ENCODE measurements around the gene MATR3.
"Not testable (repeated sequence)": the region's sequence is repeated elsewhere in the genome, so short reads cannot be mapped to it uniquely, and the experiment has no call there.

Gene MATR3, protein sequence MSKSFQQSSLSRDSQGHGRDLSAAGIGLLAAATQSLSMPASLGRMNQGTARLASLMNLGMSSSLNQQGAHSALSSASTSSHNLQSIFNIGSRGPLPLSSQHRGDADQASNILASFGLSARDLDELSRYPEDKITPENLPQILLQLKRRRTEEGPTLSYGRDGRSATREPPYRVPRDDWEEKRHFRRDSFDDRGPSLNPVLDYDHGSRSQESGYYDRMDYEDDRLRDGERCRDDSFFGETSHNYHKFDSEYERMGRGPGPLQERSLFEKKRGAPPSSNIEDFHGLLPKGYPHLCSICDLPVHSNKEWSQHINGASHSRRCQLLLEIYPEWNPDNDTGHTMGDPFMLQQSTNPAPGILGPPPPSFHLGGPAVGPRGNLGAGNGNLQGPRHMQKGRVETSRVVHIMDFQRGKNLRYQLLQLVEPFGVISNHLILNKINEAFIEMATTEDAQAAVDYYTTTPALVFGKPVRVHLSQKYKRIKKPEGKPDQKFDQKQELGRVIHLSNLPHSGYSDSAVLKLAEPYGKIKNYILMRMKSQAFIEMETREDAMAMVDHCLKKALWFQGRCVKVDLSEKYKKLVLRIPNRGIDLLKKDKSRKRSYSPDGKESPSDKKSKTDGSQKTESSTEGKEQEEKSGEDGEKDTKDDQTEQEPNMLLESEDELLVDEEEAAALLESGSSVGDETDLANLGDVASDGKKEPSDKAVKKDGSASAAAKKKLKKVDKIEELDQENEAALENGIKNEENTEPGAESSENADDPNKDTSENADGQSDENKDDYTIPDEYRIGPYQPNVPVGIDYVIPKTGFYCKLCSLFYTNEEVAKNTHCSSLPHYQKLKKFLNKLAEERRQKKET

DNA sequence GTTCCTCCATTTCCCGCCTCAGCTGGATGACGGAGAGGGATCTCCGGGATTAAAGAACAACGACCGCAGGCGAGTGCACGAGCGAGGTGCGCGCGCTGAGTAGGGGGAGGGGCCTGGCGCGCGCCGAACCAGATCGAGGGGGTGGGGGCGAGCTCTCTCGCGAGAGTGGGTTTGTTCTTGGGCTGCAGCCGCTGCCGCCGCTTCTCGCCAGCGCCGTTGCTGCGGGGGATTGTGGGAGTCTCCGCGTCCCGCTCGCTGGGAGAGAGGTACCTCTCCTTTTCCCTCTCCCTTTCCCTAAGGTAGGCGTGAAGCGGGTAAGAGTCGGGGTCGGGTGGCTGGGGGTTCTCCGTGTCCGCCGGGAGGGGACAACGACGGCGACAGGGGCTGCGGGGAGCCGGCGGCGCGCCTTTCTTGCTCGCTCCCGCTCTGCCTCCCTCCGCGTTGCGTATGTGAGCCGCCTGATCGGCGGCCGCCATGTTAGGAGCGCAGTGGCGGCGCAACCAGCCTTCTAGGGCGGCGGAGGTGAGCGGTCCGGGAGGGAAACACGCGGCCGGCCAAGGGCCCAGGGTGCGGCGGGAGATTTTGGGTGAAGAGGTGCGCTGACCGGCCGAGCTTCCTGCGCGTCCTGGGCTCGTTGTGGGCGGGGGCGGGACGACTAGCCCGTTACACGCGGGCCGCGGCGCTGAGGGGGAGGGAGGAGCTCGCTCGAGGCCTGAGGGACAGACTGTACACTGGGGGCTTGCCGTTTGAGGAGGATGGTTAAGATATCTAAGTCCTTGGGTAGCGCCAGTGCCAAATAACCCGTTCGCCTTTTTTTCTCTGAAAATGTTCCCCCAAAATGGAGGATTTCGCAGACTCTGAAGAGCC is at the start of gene MATR3:
MATR3 (plus strand) TSS at position 234 of the 867 bp plus-strand sequence. CDS start 13,676 bp downstream, outside the sequence.
- DNase-seq: peak; percentile 94

DNA sequence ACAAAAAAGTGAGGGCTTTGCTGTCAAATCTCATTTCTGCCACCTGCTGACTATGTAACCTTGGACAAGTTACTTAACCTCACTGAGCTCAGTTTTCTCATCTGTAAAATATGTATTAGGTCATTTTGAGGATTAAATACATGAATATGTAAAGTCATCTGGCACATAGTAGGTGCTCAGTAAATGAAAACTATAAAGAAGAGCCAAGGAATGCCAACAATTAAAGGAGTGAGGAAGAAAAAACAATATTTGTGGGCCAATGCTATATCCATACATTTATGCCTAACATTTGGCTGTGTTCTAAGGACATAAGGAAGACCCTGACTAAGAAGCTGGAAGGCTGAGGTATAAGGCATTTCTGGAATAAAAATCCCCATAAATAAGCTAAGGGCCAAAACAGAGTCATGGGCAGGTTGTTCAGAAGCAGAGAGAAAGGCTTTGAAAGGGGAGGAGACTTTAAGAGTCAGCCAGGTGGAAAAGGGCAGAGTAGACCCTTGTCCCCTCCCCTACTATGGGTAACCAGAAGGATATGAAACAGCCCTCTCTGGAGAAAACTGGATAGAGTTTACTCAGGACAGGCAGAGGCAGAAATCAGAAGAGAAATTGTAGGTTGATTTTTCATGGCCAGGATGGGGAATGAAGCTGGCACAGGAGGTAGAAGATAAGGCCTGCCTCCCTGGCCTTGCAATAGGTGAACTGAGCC is 47.8 kb upstream of the MATR3 start:
- DNase-seq: no peak

DNA sequence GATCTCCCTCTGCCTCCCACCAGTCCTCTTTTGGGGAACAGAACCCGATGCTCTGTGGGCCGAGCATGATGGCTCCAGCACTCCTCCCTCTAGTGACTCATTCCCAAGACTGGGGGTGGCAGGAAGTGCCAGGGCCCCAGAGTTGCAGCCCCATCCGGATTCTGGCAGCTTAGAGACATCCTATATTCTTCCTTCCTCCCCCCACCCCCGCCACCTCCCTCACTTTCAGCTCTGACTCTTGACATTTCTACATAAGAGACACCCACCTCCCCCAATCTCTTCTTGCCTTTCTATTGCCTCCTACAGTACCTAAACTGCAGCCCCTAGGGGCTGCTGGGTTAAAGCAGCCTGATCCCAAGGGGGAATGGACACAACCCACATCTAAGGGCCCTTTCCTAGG is 47.1 kb upstream of the MATR3 start:
- peak; percentile 43 for DNase-seq

DNA sequence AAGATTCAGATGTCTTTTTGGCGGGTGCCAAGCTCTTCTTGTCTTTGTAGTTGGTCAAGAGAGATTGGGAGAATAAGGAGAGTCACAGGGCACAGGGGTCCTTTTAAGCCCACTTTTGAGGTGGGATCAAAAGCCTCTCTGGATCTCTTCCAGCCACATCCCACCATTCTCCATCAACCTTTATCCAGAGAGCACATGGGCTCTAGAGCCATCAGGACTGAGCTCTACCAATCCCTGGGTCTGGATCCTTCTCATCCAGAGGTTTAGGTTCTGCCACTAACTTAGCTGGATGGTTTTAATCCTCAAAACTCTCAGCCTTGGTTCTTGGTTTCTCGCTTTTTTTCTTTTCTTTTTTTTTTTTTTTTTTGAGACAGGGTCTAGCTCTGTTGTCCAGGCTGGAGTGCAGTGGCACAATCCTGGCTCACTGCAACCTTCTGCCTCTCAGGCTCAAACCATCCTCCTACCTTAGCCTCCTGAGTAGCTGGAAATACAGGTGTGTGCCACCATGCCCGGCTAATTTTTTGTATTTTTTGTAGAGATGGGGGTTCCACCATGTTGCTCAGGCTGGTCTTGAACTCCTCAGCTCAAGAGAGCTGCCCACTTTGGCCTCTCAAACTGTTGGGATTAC is 44.6 kb upstream of the MATR3 start:
- DNase-seq: no peak

DNA sequence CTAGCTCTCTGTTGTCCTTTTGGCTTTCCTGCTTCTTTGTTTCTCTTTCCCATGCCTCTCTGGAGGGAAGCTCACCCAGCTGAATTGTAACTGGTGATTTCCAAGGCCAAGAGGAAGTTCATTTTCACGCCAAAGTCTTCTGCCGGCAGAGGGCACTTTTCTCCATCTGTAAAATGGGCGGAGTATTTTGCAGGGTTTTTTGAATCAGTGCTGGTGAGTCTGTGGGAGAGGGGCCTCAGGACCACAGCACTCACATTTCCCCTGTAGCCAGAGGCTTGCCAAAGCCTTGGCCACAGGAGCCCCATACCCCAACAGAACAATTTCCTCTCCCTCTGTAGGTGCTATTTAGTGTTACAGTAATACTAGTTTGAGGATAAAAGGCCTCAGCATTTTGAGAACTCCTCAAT is 42.3 kb upstream of the MATR3 start:
- no peak for DNase-seq

DNA sequence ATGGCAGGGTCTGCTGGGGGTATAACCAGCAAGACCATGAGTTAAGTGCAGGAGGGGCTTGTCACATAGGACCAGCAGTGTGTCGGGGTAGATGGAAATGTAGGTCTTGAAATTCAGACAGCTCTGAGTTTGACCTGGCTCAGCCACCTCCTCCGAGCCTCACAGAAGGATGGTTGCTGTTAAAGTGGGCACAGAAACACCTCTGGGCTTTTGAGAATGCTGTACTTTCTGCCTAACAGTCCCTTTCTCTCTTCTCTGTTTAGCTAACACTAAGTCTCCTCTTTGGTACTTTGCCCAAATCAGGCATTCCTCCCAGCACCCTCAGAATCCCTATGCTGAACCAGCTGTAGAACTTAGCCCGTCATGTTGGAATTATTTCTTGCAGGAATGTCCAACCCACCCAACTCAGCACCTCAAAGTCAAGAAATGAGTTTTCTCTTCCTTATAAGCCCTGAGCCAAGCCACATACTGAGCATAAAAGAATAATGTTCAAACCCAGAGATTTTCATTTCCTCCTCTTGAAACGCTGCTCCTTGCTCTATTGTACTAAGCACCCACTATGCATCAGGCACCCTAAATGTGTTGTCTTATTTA is 41.7 kb upstream of the MATR3 start:
- no peak for DNase-seq

GRCh38 chr5:139253115-139253514 is 40.4 kb upstream of the MATR3 start:
- no peak for DNase-seq

DNA sequence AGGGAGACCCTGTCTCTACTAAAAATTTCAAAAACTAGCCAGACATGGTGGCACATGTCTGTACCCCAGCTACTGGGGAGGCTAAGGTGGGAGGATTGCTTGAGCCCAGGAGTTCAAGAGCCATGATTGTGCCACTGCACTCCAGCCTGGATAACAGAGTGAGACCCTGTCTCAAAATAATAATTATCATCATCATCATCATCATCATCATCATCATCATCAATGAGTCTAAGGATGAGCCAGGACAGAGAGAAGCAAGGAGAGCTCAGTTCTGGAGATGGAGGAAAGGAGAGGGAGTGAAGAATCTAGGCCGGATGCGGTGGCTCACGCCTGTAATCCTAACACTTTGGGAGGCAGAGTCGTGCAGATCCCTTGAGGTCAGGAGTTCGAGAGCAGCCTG is 36.7 kb upstream of the MATR3 start:
- no peak for DNase-seq

- DNase-seq: no peak
Observed at GRCh38 chr5:139262059-139262741, 31.3 kb upstream of the MATR3 start.

- peak; percentile 86 for DNase-seq
Observed at GRCh38 chr5:139262742-139263445, 30.6 kb upstream of the MATR3 start.

- no peak for DNase-seq
Observed at GRCh38 chr5:139263536-139263935, 30.0 kb upstream of the MATR3 start.

GRCh38 chr5:139263946-139264345 is 29.6 kb upstream of the MATR3 start:
- DNase-seq: no peak

GRCh38 chr5:139265001-139265400 is 28.5 kb upstream of the MATR3 start:
- no peak for DNase-seq

DNA sequence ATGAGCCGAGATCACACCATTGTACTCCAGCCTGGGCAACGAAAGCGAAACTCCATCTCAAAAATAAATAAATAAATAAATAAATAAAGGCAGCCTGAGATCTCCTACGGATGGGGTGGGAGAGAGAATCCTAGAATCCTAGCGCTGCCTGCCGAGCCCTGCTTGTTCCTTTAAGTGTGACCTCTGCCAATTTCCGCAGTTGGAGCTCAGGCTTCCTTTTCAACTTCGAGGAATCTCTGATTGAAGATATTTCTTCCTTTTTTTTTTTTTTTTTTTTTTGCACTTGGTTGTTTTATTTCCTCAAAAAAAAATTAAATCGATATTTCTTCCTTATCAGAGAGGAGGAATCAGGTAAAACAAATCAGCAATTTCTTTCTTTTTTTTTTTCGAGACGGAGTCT is 27.3 kb upstream of the MATR3 start:
- no peak for DNase-seq

DNA sequence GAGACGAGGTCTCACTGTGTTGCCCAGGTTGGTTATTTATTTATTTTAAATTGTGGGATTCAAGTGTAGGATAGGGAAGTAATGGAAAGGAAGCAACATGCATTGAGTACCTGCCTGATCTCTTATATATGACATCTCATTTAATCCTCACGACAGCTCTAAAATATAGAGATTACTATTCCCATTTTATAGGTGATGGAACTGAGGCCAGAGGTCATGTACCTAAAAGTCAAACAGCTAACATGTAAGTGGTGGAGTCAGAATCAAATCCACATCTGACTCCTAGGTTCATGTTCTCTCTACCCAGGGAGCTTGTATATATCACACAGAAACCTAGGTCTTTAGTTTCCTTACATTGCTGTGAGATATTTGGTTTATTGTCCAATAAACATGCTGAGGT is 26.1 kb upstream of the MATR3 start:
- DNase-seq: no peak

DNA sequence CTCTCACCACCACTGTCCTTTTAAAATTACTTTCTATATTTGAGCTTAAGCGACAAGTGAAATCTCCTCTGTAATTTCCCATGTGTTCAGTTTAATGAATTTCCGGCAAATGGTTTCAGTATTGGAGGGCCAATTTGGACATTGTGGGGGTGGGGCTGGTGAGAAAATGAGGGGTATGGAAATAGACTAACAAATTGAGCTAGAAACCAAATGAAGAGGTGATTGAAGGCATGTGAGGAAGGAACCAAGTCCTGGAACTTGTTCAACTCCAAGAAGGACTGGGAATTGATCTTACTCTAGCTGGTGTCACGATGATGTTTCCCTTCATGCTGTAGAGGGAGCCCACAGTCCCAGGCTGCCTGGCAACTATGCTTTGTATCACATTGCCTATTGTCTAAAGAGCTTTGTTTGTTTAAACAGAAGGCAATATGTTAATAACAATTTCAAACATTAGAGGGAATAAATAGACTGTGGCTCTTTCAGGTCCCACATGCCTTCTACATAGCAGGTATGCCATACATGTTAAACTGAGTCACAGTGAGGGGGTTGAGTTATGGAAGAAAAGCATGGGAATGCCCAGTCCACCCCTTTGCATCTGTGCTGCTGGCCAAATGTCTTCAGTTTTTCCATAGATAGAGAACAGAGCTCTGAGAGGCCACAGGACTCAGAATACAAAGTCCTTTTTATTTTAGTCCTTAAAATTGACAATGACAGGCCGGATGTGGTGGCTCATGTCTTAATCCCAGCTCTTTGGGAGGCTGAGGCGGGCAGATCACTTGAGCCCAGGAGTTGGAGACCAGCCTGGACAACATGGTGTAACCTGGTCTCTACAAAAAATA is 25.0 kb upstream of the MATR3 start:
- DNase-seq: no peak

- not testable (repeated sequence) for DNase-seq
Observed at GRCh38 chr5:139270718-139271117, 22.8 kb upstream of the MATR3 start.

DNA sequence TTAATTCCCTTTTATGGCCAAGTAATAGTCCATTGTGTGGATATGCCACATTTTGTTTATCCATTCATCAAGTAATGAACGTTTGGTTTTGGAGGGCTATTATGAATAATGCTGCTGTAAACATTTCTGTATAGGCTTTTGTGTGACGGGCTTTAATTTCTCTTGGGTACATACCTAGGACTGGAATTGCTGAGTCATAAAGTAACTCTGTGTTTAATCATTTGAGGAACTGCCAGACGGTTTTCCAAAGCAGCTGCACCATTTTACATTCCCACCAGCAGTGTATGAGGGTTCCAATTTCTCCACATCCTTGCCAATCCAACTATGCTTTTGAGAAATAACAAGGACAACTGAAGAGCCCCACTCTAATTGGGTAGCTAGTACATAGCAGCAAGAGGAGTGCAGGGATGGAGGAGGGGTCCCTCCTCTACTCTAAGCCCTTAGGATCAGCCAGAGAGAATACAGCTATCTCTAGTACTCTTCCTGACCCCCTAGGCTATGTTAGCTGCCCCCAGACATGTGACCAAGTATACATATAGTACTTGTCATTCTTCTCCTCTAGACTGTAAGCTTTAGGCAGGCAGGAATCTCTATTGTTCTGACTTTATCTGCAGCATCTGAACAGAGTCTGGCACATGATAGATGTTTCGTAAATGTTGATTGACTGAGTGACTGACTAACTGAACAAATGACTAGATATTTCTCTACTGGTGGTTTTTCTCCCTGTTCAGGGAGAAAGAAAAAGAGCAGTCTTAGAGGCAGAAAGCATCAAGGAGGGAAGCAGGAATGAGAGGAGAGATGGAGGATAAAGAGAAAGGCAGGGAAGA is 22.1 kb upstream of the MATR3 start:
- peak; percentile 62 for DNase-seq

Data from kidney glomerular epithelial cell (primary cell).